Common myeloid progenitor, CD34-positive (primary cell): ENCODE data around the gene MYD88.
"Not testable (repeated sequence)": the region's sequence is repeated elsewhere in the genome, so short reads cannot be mapped to it uniquely, and the experiment has no call there.

Experiments used
- CTCF ChIA-PET: fragments of 350-600 bp; sonication (Branson Sonifier 250); formaldehyde crosslinking; loops from one replicate; lab custom pipeline; 2021; ENCODE audit warnings: antibody characterized with exemption; lab: Charles Lee
- POLR2A ChIA-PET: fragments of 350-600 bp; sonication (Branson Sonifier 250); formaldehyde crosslinking; loops from one replicate; lab custom pipeline; 2021; ENCODE audit warnings: antibody characterized with exemption; lab: Charles Lee
- DNase-seq, 3 donors: peaks; one replicate each; pipeline versions ENCODE4 v3.0.0 to v3.0.0-alpha.2; 2013
- H3K27ac ChIP-seq, 2 experiments: 1 replicate in 1 of 2; 2 replicates in 1 of 2; pipeline ENCODE4 v1.7.0; 2013; ENCODE audit warnings: inconsistent platforms in 2 of 2, low read length in 2 of 2, mild to moderate bottlenecking in 2 of 2, low read depth in 1 of 2, moderate library complexity in 1 of 2; ENCODE audit not compliant: severe bottlenecking in 2 of 2, insufficient read depth in 1 of 2, poor library complexity in 1 of 2
- H3K27me3 ChIP-seq, 5 experiments: replicated peaks in 2 of 5; 1 replicate in 3 of 5; 2 replicates in 2 of 5; pipeline versions ENCODE4 v1.6.1 to v1.7.0; 2013; ENCODE audit warnings: low read length in 4 of 5, mild to moderate bottlenecking in 2 of 5, moderate library complexity in 2 of 5, inconsistent platforms in 1 of 5; ENCODE audit not compliant: insufficient read depth in 5 of 5, control insufficient read depth in 4 of 5
- H3K36me3 ChIP-seq, 4 experiments: 1 replicate in 2 of 4; 2 replicates in 2 of 4; pipeline versions ENCODE4 v1.6.1 to v1.7.0; 2013; ENCODE audit warnings: low read length in 3 of 4, control low read depth in 1 of 4, mild to moderate bottlenecking in 1 of 4; ENCODE audit not compliant: control insufficient read depth in 4 of 4, insufficient read depth in 4 of 4
- H3K4me1 ChIP-seq, 4 experiments: 1 replicate in 3 of 4; 2 replicates in 1 of 4; pipeline versions ENCODE4 v1.6.1 to v1.7.1; 2013; ENCODE audit warnings: low read length in 3 of 4, mild to moderate bottlenecking in 3 of 4, control low read depth in 1 of 4, inconsistent platforms in 1 of 4, moderate library complexity in 1 of 4; ENCODE audit not compliant: control insufficient read depth in 4 of 4, insufficient read depth in 4 of 4; ENCODE audit errors: control extremely low read depth in 1 of 4
- H3K4me3 ChIP-seq, 7 experiments: 1 replicate in 4 of 7; 2 replicates in 3 of 7; pipeline versions ENCODE4 v1.5.1 to v1.7.0; 2013; ENCODE audit warnings: mild to moderate bottlenecking in 7 of 7, low read length in 6 of 7, moderate library complexity in 6 of 7, inconsistent platforms in 2 of 7, low read depth in 2 of 7, control low read depth in 1 of 7; ENCODE audit not compliant: insufficient read depth in 4 of 7, control insufficient read depth in 1 of 7; ENCODE audit errors: extremely low read depth in 1 of 7
- H3K9me3 ChIP-seq, 5 experiments: 1 replicate in 4 of 5; 2 replicates in 1 of 5; pipeline versions ENCODE4 v1.6.1 to v1.7.1; 2013; ENCODE audit warnings: low read length in 4 of 5, mild to moderate bottlenecking in 2 of 5, inconsistent platforms in 1 of 5, low read depth in 1 of 5, moderate library complexity in 1 of 5; ENCODE audit not compliant: control insufficient read depth in 4 of 5, insufficient read depth in 2 of 5; ENCODE audit errors: control extremely low read depth in 1 of 5
- WGBS: methylation state at CpG from one replicate; pipeline ENCODE4 v1.1.5; 2013; ENCODE audit not compliant: insufficient coverage; 5-methylcytosine and 5-hydroxymethylcytosine counted together

Gene MYD88

GRCh38 chr3:38155825-38156224, 17.4 kb downstream of the MYD88 start:
- DNase-seq, result no peak
- Histone ChIP-seq H3K36me3 (no peaks in the 10 kb centered on the region), H3K27me3 (no peaks in the 10 kb centered on the region), H3K4me3 (no peak overlapping the region), H3K9me3 (no peaks in the 10 kb centered on the region), H3K27ac (no peak overlapping the region), H3K4me1 (peaks cover 0 to 20% (median 3%) of the 10 kb centered on the region in 4 experiments)
- CTCF ChIA-PET, result interaction anchor here (0.9 to 1.6 kb wide), 3 partner anchors 9 to 16 kb away, joined by 3 to 4 read pairs (median 3); partner anchors contain the start of gene OXSR1
- POLR2A ChIA-PET, result no interaction called here
- WGBS, result no CpG with 5 or more reads among the region's 2 CpGs

- CTCF ChIA-PET, result interaction anchor here (0.6 to 3.0 kb wide), 3 partner anchors 8 to 669 kb away, joined by 3 to 10 read pairs (median 3); partner anchors contain the start of genes ACAA1, MYD88 and OXSR1
Observed at GRCh38 chr3:38157117-38157516, 18.7 kb downstream of the MYD88 start.

DNA sequence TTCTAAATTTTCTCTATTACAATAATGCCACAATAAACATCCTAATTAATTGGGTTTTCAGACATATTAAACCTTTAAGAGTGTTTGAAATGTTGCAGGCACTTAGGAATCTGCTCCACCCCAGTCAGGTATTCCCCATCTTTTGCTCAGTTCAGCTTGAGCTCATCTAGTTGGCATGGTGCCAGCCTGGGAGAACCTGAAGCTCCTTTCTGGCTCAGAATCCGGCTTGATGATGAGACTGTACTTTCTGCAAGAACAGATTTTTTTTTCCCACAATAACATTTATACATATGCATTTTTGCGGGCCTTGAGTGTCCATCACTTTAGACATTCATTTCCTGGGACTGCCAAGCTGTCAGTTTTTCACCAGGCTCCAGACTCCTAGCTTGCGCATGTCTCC, 19.1 kb downstream of the MYD88 start:
- H3K9me3 ChIP-seq, result no peaks in the 10 kb centered on the region
- no peaks in the 10 kb centered on the region for H3K36me3 ChIP-seq
- H3K27me3 ChIP-seq, result no peaks in the 10 kb centered on the region
- H3K4me3 ChIP-seq, result no peak overlapping the region
- no peak for DNase-seq
- ChIA-PET POLR2A (no interaction called here), CTCF (interaction anchor here (3.0 kb wide), 1 partner anchor 20 kb away, joined by 10 read pairs; the partner anchor contains the start of genes ACAA1 and MYD88)
- H3K4me1 ChIP-seq, result peaks cover 0 to 8% (median 0%) of the 10 kb centered on the region in 4 experiments
- WGBS, result 93% methylated on average over 3 of the region's 3 CpGs
- no peak overlapping the region for H3K27ac ChIP-seq

More at GRCh38 chr3:38157117-38157516, 18.7 kb downstream of the MYD88 start:
- Histone ChIP-seq H3K4me3 (no peak overlapping the region), H3K9me3 (no peaks in the 10 kb centered on the region), H3K27me3 (no peaks in the 10 kb centered on the region), H3K36me3 (no peaks in the 10 kb centered on the region), H3K27ac (no peak overlapping the region), H3K4me1 (peaks cover 0 to 10% (median 0%) of the 10 kb centered on the region in 4 experiments)
- no peak for DNase-seq
- WGBS, result 89% methylated on average over 1 of the region's 2 CpGs
- POLR2A ChIA-PET, result no interaction called here

- Histone ChIP-seq H3K9me3 (no peaks in the 10 kb centered on the region), H3K4me3 (no peak overlapping the region), H3K27me3 (no peaks in the 10 kb centered on the region), H3K36me3 (no peaks in the 10 kb centered on the region), H3K27ac (no peak overlapping the region), H3K4me1 (no peaks in the 10 kb centered on the region)
- ChIA-PET CTCF (interaction anchor here (0.8 to 3.0 kb wide), 2 partner anchors 9 to 21 kb away, joined by 4 to 10 read pairs; partner anchors contain the start of genes ACAA1 and MYD88), POLR2A (no interaction called here)
- no peak for DNase-seq
- WGBS, result 87% methylated on average over 2 of the region's 5 CpGs
Observed at GRCh38 chr3:38158472-38158871, 20.0 kb downstream of the MYD88 start.

DNA sequence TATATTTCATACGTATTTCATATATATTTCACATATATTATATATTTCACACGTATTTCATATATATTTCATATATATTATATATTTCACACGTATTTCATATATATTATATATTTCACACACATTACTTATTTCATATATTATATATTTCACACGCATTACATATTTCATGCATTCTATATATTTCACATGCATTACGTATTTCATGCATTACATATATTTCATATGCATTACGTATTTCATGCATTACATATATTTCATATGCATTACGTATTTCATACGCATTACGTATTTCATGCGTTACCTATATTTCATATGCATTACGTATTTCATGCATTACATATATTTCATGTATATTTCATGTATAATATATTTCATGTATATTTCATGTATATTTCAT, 22.2 kb downstream of the MYD88 start:
- CTCF ChIA-PET, POLR2A ChIA-PET, DNase-seq, H3K9me3 ChIP-seq, H3K36me3 ChIP-seq, H3K4me3 ChIP-seq, H3K27me3 ChIP-seq, H3K4me1 ChIP-seq, H3K27ac ChIP-seq: not testable (repeated sequence)
- 100% methylated on average over 1 of the region's 11 CpGs for WGBS

DNA sequence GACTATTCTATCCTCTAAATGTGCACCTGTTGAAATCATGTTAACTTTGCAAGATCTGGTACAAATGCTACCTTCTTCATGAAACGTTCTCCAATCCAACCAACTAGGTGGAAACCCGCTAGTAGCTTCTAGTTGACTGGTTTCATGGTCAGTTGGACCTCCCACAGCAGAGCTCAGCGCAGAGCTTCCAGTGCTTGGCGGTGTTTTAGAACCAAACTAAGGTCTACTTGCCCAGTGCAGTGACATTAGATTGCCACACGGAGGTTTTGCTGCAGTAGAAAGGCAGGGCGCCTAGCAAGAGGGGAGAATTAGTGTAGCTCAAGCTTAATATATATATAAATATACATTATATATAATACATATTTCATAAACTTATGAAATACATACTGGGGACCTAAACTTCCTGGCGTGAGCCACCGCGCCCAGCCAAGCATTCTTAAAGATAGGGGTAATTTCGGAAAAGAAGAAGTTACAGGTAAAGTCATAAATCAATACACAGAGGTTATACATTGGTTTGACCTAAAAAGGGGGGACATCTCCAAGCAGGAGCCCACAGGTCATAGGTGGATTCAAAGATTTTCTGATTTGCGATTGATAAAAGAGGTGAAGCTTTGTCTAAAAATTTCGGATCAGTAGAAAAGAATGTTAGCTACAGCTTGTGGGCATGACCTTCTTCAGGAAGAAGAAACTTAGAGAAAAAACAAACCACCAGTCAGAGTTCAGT, 24.8 kb downstream of the MYD88 start:
- H3K27ac ChIP-seq, result peak overlapping the region in 1 of 2 experiments; percentile 100

More for the DNA sequence above, 24.8 kb downstream of the MYD88 start:
- H3K4me3 ChIP-seq, result no peak overlapping the region
- peaks cover 9 to 24% (median 20%) of the 10 kb centered on the region in 4 experiments for H3K4me1 ChIP-seq
- ChIA-PET CTCF (interaction anchor here (0.7 to 4.4 kb wide), 9 partner anchors 10 to 483 kb away, joined by 3 to 27 read pairs (median 4); partner anchors contain the start of genes ACAA1 and MYD88), POLR2A (no interaction called here)
- H3K9me3 ChIP-seq, result no peaks in the 10 kb centered on the region
- H3K36me3 ChIP-seq, result no peaks in the 10 kb centered on the region
- H3K27me3 ChIP-seq, result no peaks in the 10 kb centered on the region
- peak; percentile 51 to 78 (median 71) for DNase-seq
- WGBS, result 95% methylated on average over 8 of the region's 12 CpGs
